NCI-H345 treated with DMSO at 0.1 percent for 48 hours (cell line): ENCODE data around the gene DPP10.
"Not testable (repeated sequence)": the region's sequence is repeated elsewhere in the genome, so short reads cannot be mapped to it uniquely, and the experiment has no call there.

Source experiments
- DNase-seq: peaks from one replicate; lab custom pipeline; 2025; ENCODE audit not compliant: unreplicated experiment; lab: John Stamatoyannopoulos, UW

The DPP10 gene

GRCh38 chr2:114507744-114508143 is 65.3 kb downstream of the DPP10 start:
- DNase-seq = no peak

GRCh38 chr2:114515882-114516281 is 73.4 kb downstream of the DPP10 start:
- DNase-seq = no peak

GRCh38 chr2:114517580-114517979 is 75.1 kb downstream of the DPP10 start:
- no peak for DNase-seq

- no peak for DNase-seq
These were observed 76.3 kb downstream of the DPP10 start for GRCh38 chr2:114518738-114519137.

- not testable (repeated sequence) for DNase-seq
These were observed 80.2 kb downstream of the DPP10 start for GRCh38 chr2:114522612-114523011.

- no peak for DNase-seq
These were observed 83.5 kb downstream of the DPP10 start for GRCh38 chr2:114525955-114526354.

- DNase-seq = no peak
These were observed 84.4 kb downstream of the DPP10 start for GRCh38 chr2:114526841-114527240.

- DNase-seq = no peak
These were observed 85.0 kb downstream of the DPP10 start for GRCh38 chr2:114527330-114527983.

GRCh38 chr2:114534116-114535084 is 92.0 kb downstream of the DPP10 start:
- no peak for DNase-seq

GRCh38 chr2:114537777-114538176 is 95.3 kb downstream of the DPP10 start:
- DNase-seq = no peak

GRCh38 chr2:114542695-114543094 is 100.3 kb downstream of the DPP10 start:
- DNase-seq = no peak

- DNase-seq = no peak
These were observed 100.9 kb downstream of the DPP10 start for GRCh38 chr2:114543236-114543766.

GRCh38 chr2:114545052-114545451 is 102.6 kb downstream of the DPP10 start:
- no peak for DNase-seq

- DNase-seq = no peak
These were observed 104.1 kb downstream of the DPP10 start for GRCh38 chr2:114546531-114546930.

- no peak for DNase-seq
These were observed 105.7 kb downstream of the DPP10 start for GRCh38 chr2:114548151-114548550.

- DNase-seq = no peak
These were observed 107.9 kb downstream of the DPP10 start for GRCh38 chr2:114550364-114550763.

GRCh38 chr2:114550895-114551793 is 108.7 kb downstream of the DPP10 start:
- DNase-seq = no peak

GRCh38 chr2:114553027-114553426 is 110.6 kb downstream of the DPP10 start:
- DNase-seq = no peak

GRCh38 chr2:114569166-114569565 is 126.7 kb downstream of the DPP10 start:
- no peak for DNase-seq

GRCh38 chr2:114577657-114578056 is 135.2 kb downstream of the DPP10 start:
- DNase-seq = no peak

GRCh38 chr2:114579542-114579941 is 137.1 kb downstream of the DPP10 start:
- no peak for DNase-seq
